Measurements from ENCODE around the gene KRTAP24-1. TPM values are rescaled to one million over a fixed set of nuclear protein-coding genes. Genes with fewer than 3 reads are reported as not detected.

KRTAP24-1 gene
- total RNA-seq, 2 donors from 2014 or later, result not detected

DNA sequence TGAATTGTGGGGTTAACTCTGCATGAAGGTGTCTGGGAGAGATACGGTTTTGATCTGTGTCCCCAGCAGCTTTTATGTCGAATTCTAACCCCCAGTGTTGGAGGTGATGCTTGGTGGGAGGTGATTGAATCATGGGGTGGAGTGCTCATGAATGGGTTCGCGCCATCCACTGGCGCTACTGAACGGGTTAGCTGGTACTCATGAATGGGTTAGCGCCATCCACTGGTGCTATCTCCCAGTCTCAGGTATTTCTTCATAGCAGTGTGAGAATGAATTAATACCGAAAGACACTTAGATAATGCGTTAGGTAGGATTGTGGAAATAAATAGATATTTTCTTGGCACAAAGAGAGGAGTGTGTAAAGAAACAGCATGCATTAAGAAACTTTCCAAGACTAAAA is 33.9 kb downstream of the KRTAP24-1 start:
- H3K27ac Mint-ChIP-seq, result no peak overlapping the region
- ATAC-seq, result no peak
- no peaks in the 10 kb centered on the region for H3K9me3 Mint-ChIP-seq
- H3K36me3 Mint-ChIP-seq, result no peaks in the 10 kb centered on the region
- no peak for DNase-seq (ENCODE audit: low spot score in 2 of 2)

DNA sequence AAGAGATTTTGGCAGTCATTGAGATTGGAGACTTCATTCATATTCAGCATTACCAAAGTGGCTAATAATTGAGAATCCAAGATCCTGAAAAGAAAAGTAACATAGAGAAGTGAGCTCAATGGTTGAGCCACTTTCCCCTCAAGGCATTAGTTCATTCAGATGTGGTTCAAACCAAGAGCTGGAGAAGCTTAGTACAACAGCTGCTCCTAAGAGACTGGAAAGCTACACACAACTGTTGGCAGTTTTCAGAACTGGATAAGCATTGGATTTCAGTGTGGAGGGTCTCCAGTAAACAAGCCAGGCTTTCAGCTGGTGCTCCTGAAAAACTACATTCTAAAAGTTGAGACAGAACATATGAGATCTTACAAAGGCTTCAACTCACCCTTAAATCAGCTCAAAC is 37.7 kb downstream of the KRTAP24-1 start:
- Mint-ChIP-seq H3K9me3 (no peaks in the 10 kb centered on the region), H3K27ac (no peak overlapping the region), H3K36me3 (no peaks in the 10 kb centered on the region)
- ATAC-seq (no peak), DNase-seq (ENCODE audit: low spot score in 2 of 2) (no peak)

DNA sequence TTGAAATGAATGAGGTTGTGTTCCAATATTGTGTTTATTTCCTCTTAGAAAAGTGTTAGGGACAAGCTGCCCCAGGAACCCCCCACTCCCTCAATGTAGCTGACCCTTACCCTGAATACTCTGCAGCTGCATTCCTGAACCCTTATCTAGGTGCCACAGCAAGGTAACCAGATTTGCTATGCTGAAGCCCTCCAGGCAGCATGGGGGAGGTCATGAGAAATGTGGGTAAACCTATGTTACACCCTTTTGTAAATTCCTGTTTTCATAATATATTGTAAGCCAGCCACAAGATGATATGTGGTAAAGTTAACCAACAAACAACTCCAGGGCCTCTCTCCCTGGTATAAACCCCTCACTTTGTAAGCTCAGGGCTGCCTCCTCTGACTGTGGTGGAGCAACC is 39.1 kb downstream of the KRTAP24-1 start:
- H3K36me3 Mint-ChIP-seq, result no peaks in the 10 kb centered on the region
- no peak overlapping the region for H3K27ac Mint-ChIP-seq
- DNase-seq (ENCODE audit: low spot score in 2 of 2) (no peak), ATAC-seq (no peak)
- no peaks in the 10 kb centered on the region for H3K9me3 Mint-ChIP-seq

DNA sequence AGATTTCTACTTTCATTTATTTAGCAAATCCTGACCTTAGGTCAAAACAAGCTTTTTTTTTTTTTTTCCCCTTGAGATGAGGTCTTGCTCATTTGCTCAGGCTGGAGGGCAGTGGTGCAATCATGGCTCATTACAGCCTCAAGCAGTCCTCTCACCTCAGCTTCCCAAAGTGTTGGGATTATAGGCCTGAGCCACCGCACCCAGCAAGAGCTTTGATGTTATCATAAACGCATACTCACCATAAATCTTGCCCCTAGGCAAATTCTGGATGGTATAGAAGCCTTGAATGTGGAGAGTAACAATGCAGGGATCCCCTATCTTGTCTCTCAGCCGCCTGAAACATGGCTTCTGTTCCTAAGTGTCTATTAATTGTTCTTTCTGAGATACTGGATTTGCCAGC is 42.1 kb downstream of the KRTAP24-1 start:
- ATAC-seq (no peak), DNase-seq (ENCODE audit: low spot score in 2 of 2) (no peak)
- H3K36me3 Mint-ChIP-seq, result no peaks in the 10 kb centered on the region
- H3K27ac Mint-ChIP-seq, result no peak overlapping the region
- H3K9me3 Mint-ChIP-seq, result no peaks in the 10 kb centered on the region

DNA sequence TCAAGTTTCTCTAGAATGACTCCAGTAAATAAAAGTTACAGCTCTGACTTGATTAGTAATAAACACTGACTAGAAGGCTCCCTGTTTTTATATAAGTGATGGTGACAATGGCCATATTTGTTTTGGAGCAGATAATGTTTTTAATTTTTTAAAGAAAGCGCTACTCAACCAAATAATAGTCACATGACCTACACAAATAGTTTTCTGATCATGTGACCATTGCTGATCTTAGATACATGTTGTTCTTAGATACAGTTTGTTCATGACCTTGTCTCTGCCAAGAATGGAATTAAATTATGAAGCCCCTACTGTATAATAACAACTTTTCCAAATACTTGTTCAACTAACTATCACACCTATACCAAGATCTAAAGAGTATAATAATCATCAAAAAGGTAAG is 44.6 kb downstream of the KRTAP24-1 start:
- H3K9me3 Mint-ChIP-seq, result no peaks in the 10 kb centered on the region
- no peak for DNase-seq (ENCODE audit: low spot score in 2 of 2)
- ATAC-seq, result no peak
- no peak overlapping the region for H3K27ac Mint-ChIP-seq
- no peaks in the 10 kb centered on the region for H3K36me3 Mint-ChIP-seq

DNA sequence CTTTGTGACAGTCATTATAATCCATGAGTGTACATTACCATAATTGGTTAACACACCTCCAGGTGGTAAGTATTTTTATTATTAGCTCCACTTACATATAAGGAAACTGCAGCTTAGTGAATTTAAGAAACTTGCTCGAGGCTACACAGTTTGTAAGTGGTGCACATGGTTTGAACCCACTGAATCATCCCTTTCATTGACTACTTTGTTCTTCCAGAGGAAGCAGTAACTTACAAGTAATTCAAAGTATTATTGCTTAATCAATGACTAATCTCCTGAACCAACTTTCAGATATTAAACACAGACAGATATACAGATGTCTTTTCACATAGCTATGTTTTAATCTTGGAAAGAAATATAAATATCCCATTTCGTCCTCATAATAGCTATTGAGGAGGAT is 48.1 kb downstream of the KRTAP24-1 start:
- Mint-ChIP-seq H3K36me3 (no peaks in the 10 kb centered on the region), H3K27ac (no peak overlapping the region), H3K9me3 (no peaks in the 10 kb centered on the region)
- ATAC-seq (no peak), DNase-seq (ENCODE audit: low spot score in 2 of 2) (no peak)

DNA sequence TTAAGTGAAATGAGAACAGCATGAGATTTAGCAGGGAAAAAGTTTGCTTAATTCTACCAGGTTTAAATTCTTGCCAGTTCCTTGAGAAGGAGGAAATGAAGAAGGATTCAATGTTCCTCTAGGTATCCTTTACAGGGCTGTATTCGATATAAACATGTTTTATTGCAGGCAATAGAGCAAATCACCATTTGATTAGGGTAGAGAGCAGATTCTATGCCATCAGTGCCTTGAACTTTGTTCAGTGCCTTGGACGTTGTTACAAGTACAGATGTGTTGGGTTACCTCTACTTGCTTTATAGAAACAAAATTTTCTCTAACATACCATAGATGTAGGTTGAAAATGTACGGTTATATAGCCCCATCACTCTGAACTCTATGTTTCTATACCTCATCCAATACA is 48.7 kb downstream of the KRTAP24-1 start:
- Mint-ChIP-seq H3K9me3 (no peaks in the 10 kb centered on the region), H3K27ac (no peak overlapping the region), H3K36me3 (no peaks in the 10 kb centered on the region)
- ATAC-seq (no peak), DNase-seq (ENCODE audit: low spot score in 2 of 2) (no peak)

DNA sequence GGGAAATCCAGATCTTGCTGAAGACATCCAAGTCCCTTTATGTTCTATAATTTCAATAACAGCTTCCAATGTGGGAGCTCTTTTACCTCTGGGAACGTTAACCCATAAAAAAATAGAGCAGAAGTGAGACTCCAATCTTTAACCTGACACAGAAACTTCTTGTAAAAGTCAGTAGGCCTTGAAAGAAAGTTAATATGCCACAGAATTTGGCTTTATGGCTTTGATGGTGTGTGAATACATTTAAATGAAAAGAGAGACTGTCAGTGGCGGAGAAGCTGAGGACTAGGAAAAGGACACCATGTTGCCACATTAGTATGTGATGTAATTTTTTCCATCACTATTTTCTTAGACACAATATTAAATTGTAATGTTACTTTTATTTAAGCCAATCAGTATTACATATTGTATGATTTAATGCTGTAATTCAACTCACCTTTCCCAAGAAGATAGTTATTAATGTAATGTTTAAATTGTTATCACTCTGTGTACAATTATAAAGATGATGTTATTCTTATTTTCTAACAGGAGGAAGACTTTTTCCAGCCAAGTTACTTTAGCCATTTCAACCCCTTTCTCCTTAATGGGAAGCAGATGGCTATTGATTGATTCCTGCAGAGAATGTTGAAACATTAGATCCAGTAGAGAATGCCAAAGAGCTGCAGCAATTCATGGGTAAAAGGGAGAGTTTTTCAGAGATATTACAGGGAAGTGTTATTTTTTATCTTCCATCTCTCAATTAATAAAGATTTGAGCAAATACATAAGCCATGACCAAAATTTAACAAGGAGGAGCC is 49.3 kb downstream of the KRTAP24-1 start:
- Mint-ChIP-seq H3K27ac (no peak overlapping the region), H3K9me3 (no peaks in the 10 kb centered on the region), H3K36me3 (no peaks in the 10 kb centered on the region)
- ATAC-seq, result no peak
- no peak for DNase-seq (ENCODE audit: low spot score in 2 of 2)

DNA sequence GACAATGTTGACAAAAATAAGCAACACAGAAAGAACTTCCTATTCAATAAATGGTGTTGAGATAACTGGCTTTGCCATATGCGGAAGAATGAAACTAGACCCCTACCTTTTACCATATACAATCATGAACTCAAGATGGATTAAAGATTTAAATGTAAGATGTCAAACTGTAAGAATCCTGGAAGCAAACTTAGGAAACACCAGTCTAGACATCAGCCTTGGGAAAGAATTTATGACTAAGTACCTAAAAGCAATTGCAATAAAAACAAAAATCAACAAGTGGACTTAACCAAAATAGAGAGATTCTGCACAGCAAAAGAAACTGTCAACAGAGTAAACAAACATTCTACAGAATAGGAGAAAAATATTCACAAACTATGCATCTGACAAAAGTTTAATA is 50.7 kb downstream of the KRTAP24-1 start:
- Mint-ChIP-seq H3K9me3 (no peaks in the 10 kb centered on the region), H3K36me3 (no peaks in the 10 kb centered on the region), H3K27ac (no peak overlapping the region)
- ATAC-seq (no peak), DNase-seq (ENCODE audit: low spot score in 2 of 2) (no peak)

Other genes with a start within 250 kb of the KRTAP24-1 start
- not detected for gene CLDN17, start 116.1 kb downstream of the KRTAP24-1 start, total RNA-seq
- not detected for gene CLDN8, start 66.9 kb downstream of the KRTAP24-1 start, total RNA-seq
- not detected for gene KRTAP25-1, start 6.6 kb upstream of the KRTAP24-1 start, total RNA-seq
- not detected for gene KRTAP26-1, start 37.4 kb upstream of the KRTAP24-1 start, total RNA-seq
- gene KRTAP27-1, start 54.7 kb upstream of the KRTAP24-1 start, total RNA-seq, result not detected
- gene KRTAP23-1, start 65.7 kb upstream of the KRTAP24-1 start, total RNA-seq, result not detected
- not detected for gene KRTAP13-2, start 89.3 kb upstream of the KRTAP24-1 start, total RNA-seq
- not detected for gene KRTAP13-1, start 113.1 kb upstream of the KRTAP24-1 start, total RNA-seq
- not detected for gene KRTAP13-3, start 143.0 kb upstream of the KRTAP24-1 start, total RNA-seq
- gene KRTAP13-4, start 147.3 kb upstream of the KRTAP24-1 start, total RNA-seq, result not detected
- not detected for gene KRTAP15-1, start 157.3 kb upstream of the KRTAP24-1 start, total RNA-seq
- gene KRTAP19-1, start 197.4 kb upstream of the KRTAP24-1 start, total RNA-seq, result not detected
- not detected for gene KRTAP19-2, start 204.5 kb upstream of the KRTAP24-1 start, total RNA-seq
- not detected for gene KRTAP19-3, start 209.1 kb upstream of the KRTAP24-1 start, total RNA-seq
- gene KRTAP19-4, start 214.2 kb upstream of the KRTAP24-1 start, total RNA-seq, result not detected
- not detected for gene KRTAP19-5, start 219.2 kb upstream of the KRTAP24-1 start, total RNA-seq